DND-41 (cell line): ENCODE measurements around the gene FARP2.

ENCODE experiments used
- ATAC-seq: fragments of 200-7000 bp; cut with Tn5 transposase; 3 replicates; pipeline ENCODE4 v1.9.1; 2021; ENCODE audit warnings: low read depth; ENCODE audit not compliant: insufficient read depth
- DNase-seq: peaks from one replicate; pipeline ENCODE4 v3.0.0-alpha.2; 2020
- H2AFZ ChIP-seq: 2 replicates; pipeline ENCODE4 v1.6.0; 2012; ENCODE audit warnings: low read depth, low read length
- H3K27ac ChIP-seq: 2 replicates; pipeline ENCODE4 v1.5.1; 2012; ENCODE audit warnings: low read length, inconsistent platforms
- H3K27me3 ChIP-seq: fragments of 200-600 bp; sonication (generic); 2 replicates; pipeline ENCODE4 v1.6.0; 2012; ENCODE audit warnings: low read length, mild to moderate bottlenecking, inconsistent platforms; ENCODE audit not compliant: insufficient read depth, poor library complexity
- H3K36me3 ChIP-seq: 2 replicates; pipeline ENCODE4 v1.5.1; 2012; ENCODE audit warnings: low read length, inconsistent platforms; ENCODE audit not compliant: insufficient read depth
- H3K4me1 ChIP-seq: 2 replicates; pipeline ENCODE4 v1.5.1; 2012; ENCODE audit warnings: mild to moderate bottlenecking, low read length; ENCODE audit not compliant: insufficient read depth
- H3K4me2 ChIP-seq: 2 replicates; pipeline ENCODE4 v1.6.0; 2012; ENCODE audit warnings: mild to moderate bottlenecking, moderate library complexity, low read length, inconsistent platforms; ENCODE audit not compliant: insufficient read depth
- H3K4me3 ChIP-seq, 2 experiments: fragments of 200-600 bp in 1 of 2; shearing (Covaris generic) in 1 of 2; 2 replicates each; pipeline ENCODE4 v1.5.1; 2012 to 2016; ENCODE audit warnings: inconsistent platforms in 2 of 2, low read length in 2 of 2, mild to moderate bottlenecking in 2 of 2, low read depth in 1 of 2, moderate library complexity in 1 of 2
- H3K79me2 ChIP-seq: 2 replicates; pipeline ENCODE4 v1.6.0; 2012; ENCODE audit warnings: low read length, inconsistent platforms; ENCODE audit not compliant: insufficient read depth
- H3K9ac ChIP-seq: 2 replicates; pipeline ENCODE4 v1.6.0; 2012; ENCODE audit warnings: low read depth, mild to moderate bottlenecking, inconsistent platforms, low read length, moderate library complexity
- H3K9me3 ChIP-seq: 2 replicates; pipeline ENCODE4 v1.5.1; 2012; ENCODE audit warnings: low read length, moderate library complexity, mild to moderate bottlenecking, inconsistent platforms; ENCODE audit not compliant: insufficient read depth, severe bottlenecking
- H4K20me1 ChIP-seq: 2 replicates; pipeline ENCODE4 v1.6.0; 2012; ENCODE audit warnings: low read length; ENCODE audit not compliant: insufficient read depth
- CTCF ChIP-seq: IDR thresholded peaks from 2 replicates; pipeline ENCODE4 v1.5.1; 2012; ENCODE audit warnings: borderline replicate concordance, low read length, moderate library complexity, mild to moderate bottlenecking; ENCODE audit not compliant: poor library complexity, severe bottlenecking; ENCODE audit errors: extremely low read depth
- EZH2 ChIP-seq: IDR thresholded peaks from 3 replicates; pipeline ENCODE4 v1.6.1; 2012; ENCODE audit warnings: borderline replicate concordance, low read depth, mild to moderate bottlenecking, moderate library complexity, low read length, inconsistent platforms; ENCODE audit not compliant: severe bottlenecking

Gene FARP2

GRCh38 chr2:241363426-241363825, 7.3 kb downstream of the FARP2 start:
- no peak for TF ChIP-seq CTCF
- TF ChIP-seq EZH2, result no peak
- peaks cover 79% of the 10 kb centered on the region for H3K79me2 ChIP-seq

GRCh38 chr2:241364781-241365180, 8.7 kb downstream of the FARP2 start:
- Histone ChIP-seq H3K27ac (no peak overlapping the region), H3K4me3 (no peak overlapping the region), H3K27me3 (no peaks in the 10 kb centered on the region), H4K20me1 (peaks cover 36% of the 10 kb centered on the region; the same call in 1 of the 2 replicates), H3K79me2 (peaks cover 76% of the 10 kb centered on the region), H3K36me3 (0 out of 2 replicates have a peak, but pooled peaks cover 4% of the 10 kb centered on the region), H3K9me3 (no peaks in the 10 kb centered on the region), H2AFZ (no peak overlapping the region), H3K9ac (no peak overlapping the region), H3K4me2 (no peak overlapping the region), H3K4me1 (no peaks in the 10 kb centered on the region)
- TF ChIP-seq EZH2 (no peak), CTCF (no peak)
- ATAC-seq (no peak), DNase-seq (no peak)

More at GRCh38 chr2:241363426-241363825, 7.3 kb downstream of the FARP2 start:
- ATAC-seq, result no peak
- Histone ChIP-seq H3K4me2 (no peak overlapping the region), H3K9me3 (no peaks in the 10 kb centered on the region), H3K27ac (no peak overlapping the region), H2AFZ (no peak overlapping the region), H4K20me1 (peaks cover 48% of the 10 kb centered on the region; the same call in 1 of the 2 replicates), H3K36me3 (0 out of 2 replicates have a peak, but pooled peaks cover 4% of the 10 kb centered on the region), H3K4me1 (peaks cover 5% of the 10 kb centered on the region; the same call in 1 of the 2 replicates), H3K4me3 (no peak overlapping the region), H3K27me3 (no peaks in the 10 kb centered on the region), H3K9ac (no peak overlapping the region)
- DNase-seq, result no peak

- Histone ChIP-seq H3K36me3 (0 out of 2 replicates have a peak, but pooled peaks cover 4% of the 10 kb centered on the region), H3K79me2 (peaks cover 70% of the 10 kb centered on the region), H3K4me1 (no peaks in the 10 kb centered on the region), H3K27me3 (no peaks in the 10 kb centered on the region), H4K20me1 (peaks cover 33% of the 10 kb centered on the region; the same call in 1 of the 2 replicates), H3K9ac (no peak overlapping the region), H3K4me2 (no peak overlapping the region), H3K9me3 (no peaks in the 10 kb centered on the region), H3K4me3 (no peak overlapping the region), H2AFZ (no peak overlapping the region), H3K27ac (no peak overlapping the region)
- ATAC-seq (no peak), DNase-seq (no peak)
- no peak for TF ChIP-seq CTCF
- TF ChIP-seq EZH2, result no peak
Observed at GRCh38 chr2:241366678-241367077, 10.6 kb downstream of the FARP2 start.
